Measurements from ENCODE around the gene BSN.
"Not testable (repeated sequence)": the region's sequence is repeated elsewhere in the genome, so short reads cannot be mapped to it uniquely, and the experiment has no call there.

Gene BSN

GRCh38 chr3:49673715-49674496, 119.6 kb downstream of the BSN start, which contains the start of gene APEH:
Gene APEH (plus strand): TSS chr3:49674351. CDS start chr3:49674402, 51 bp downstream.
- no peak for DNase-seq

- DNase-seq = no peak
These were observed 120.3 kb downstream of the BSN start for GRCh38 chr3:49674497-49674983.

DNA sequence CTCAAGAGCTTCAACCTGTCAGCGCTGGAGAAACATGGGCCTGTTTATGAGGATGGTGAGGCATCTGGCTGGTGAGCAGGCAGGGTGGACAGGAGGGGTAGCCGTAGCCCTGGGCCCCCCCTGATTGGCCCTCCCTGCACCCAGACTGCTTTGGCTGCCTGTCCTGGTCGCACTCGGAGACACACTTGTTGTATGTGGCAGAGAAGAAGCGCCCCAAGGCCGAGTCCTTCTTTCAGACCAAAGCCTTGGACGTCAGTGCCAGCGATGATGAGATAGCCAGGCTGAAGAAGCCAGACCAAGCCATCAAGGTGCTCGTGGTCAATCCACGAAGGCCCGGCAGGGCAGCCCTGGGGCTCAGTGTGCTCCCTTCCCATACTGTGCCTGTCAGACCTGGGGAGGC, 121.6 kb downstream of the BSN start:
- DNase-seq = no peak

GRCh38 chr3:49680493-49681231, 126.4 kb downstream of the BSN start:
- no peak for DNase-seq

DNA sequence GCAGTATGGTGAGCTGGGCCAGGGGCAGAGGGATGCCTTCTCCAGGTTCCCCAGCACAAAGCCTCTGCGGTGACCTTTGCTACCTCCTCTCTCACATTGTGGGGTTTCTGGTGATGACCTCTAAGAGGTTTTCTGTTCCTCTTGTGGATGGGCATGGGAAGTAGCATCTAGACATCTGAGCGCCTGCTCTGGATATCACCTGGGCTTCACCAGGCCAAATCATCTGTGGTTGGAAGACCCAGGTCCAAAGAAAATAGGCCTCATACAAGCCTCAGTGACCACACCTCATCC, 126.9 kb downstream of the BSN start:
- DNase-seq = no peak

DNA sequence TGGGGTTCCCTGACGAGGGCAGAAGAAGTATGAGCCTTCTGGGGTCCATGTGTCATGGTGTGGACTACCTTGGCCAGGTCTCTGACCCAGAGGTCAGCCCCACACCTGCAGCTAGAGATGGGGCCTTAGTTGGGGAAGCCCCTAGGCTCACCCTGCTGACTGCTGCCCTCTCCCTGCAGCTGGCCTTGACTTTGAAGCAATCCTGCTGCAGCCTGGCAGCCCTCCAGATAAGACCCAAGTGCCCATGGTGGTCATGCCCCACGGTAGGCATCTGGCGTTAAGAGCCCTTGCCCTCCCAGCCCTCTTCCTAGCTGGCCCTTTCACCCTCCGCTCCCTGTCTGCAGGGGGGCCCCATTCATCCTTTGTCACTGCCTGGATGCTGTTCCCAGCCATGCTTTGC, 127.3 kb downstream of the BSN start:
- no peak for DNase-seq

GRCh38 chr3:49683162-49683561, 128.9 kb downstream of the BSN start:
- DNase-seq = no peak

DNA sequence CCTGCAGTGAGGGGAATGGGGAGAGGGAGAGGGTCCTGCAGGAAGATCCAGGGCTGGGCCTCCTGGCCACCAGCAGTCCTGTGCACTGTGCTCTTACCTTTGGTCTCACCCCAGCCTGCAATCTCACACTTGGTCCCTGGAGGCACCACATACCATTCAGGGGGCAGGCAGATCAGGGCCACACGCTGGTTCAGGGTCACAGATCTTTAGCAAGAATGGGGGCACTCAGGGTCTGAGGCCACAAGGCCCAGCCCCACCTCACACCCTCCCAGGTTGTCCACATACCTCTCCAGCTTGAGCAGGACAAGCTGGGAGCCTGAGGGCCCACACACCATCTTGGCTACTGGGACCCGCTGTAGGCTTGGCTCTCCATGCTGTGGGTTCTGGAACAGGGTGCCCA, 130.2 kb downstream of the BSN start:
- not testable (repeated sequence) for DNase-seq

DNA sequence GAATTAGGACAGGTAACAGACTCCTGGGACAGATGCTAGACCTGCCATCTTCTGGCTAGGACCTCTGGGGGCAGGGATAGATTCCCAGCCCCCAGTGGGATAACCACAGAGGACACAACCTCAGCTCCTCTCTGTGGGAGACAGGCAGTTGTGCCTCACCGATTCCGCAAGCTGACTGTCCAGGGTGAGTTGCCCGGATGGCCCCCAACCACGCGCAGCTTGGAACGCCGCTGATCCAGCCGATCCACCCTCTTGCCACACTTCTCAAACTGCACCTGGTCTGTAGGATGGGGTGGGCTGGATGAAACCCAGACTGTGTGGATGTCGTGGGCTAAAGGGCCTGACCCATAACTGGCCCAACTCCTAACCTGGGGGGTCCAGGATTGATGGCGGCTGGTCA, 130.8 kb downstream of the BSN start:
- DNase-seq = not testable (repeated sequence)

GRCh38 chr3:49685846-49686245, 131.6 kb downstream of the BSN start:
- not testable (repeated sequence) for DNase-seq

DNA sequence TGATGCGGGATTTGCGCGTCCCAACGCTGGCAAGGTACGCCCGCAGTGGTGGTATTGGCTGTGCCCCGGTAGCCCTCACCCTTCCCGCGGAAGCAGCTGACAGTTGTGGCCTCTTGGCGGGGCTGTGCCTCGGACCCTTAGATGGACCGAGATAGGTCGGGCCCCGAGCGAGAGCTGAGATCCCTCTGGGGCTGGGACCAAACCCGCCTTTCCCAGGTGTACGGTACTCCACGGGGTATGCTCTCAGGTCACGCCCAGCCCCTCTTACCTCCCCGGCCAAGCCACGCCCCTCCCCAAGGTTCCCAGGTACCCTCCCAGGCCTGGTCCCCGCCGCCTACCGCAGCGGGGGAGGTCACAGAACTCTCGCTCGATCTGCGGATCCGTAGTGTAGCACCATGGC, 132.1 kb downstream of the BSN start:
- not testable (repeated sequence) for DNase-seq

DNA sequence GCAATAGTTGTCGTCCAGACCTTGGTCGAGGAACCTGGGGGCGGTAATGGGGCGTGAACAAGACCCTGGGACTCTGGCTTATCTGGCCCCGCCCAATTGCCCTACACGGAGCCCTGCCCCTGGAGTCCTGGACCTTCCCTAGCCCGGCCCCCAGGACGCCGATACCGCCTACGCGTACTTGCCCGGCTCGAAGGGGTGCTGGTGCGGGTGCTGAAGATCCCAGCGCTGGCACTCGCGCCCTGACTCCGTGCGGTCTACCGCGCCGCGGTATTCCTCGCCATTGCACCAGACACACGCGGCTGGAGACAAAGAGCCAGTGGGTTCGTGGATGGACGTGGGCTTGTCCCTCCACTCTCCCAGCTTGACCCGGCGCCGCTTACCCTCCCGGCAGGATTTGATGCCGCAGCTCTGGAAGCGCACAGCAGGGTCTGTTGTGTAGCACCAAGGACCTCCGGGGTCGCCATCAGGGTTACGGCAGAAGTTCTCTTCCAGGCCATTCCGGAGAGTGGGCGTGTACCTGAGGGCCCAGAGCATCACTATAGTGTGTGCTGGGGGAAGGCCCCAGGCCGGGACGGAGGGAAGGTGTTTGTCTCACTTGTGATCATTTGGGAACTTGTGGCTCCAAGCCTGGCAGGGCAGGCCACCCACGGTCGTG, 132.6 kb downstream of the BSN start:
- DNase-seq = not testable (repeated sequence)

- DNase-seq = not testable (repeated sequence)
These were observed 133.1 kb downstream of the BSN start for GRCh38 chr3:49687424-49687795.

DNA sequence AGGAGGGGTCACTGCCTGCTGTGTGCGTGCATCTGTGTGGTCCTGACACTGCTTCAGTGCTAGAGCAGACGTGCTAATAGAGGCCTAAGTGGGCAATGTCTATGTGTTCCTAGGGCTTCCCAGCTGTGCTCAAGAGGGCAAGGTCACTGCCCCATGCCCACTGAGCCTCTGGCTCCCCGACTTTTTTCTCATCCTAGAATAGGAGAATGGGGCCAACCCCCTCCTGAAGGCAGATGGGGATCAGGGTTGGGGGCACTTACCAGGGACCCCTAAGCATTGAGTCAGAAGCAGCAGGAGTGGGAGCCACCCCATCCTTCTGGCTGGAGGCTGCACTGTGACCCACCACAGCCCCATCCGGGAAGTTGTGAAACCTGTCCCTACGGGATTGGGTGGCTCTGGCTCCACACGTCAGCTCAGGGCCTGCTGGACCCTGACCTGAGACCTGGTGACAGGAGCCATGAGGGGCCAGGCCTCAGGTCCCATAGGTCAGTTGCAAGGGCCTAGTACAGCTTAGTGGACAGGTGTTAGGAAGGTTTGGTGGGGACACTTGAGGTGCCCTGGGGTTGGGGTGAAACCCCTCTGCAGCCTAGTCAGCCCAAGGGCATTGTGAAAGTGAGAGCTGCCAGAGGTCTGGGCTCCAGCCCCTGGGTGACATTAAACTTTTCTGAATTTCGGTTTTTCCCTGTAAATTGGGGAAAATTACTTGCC, 134.2 kb downstream of the BSN start:
- not testable (repeated sequence) for DNase-seq

- no peak for DNase-seq
These were observed 135.0 kb downstream of the BSN start, which contains the start of the genes MST1 and RNF123 for GRCh38 chr3:49689046-49689907. Gene MST1 (minus strand): TSS chr3:49689474. CDS start chr3:49688691, 783 bp downstream. Gene RNF123 (plus strand): TSS chr3:49689557. CDS start chr3:49691166, 1,609 bp downstream.

DNA sequence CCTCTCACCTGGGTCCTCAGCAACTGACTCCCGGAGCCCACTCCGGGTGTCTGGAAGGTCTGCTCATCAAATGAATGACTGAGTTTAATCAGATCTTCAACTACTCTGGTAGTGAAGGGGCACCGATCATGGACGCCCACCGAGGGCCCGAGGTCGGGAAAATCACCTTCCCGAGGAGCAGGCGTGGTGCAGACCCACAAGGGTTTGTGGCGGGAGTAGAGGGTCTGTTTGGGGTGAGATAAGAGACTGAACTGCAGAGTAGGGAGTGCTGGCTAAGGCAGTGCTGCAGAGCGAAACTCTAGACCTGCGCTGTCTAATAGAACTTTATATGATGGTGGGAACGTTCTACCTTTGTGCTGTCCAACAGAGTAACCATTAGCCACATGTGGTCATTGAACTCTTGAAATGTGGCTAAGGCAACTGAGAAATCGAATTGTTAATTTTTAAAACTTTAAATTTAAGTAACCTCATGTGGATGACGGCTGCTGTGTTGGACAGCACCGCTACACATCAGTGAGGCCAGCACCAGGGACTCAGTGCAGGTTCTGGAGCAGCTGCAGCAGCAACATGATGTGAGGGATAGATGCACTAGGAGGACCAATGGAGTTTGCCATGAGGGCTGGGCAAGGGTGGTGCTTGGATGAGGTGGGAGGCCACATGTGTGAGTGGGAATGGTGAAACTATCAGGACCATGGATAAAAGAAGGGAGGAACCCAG, 135.8 kb downstream of the BSN start:
- not testable (repeated sequence) for DNase-seq

GRCh38 chr3:49690856-49691255, 136.6 kb downstream of the BSN start:
- DNase-seq = not testable (repeated sequence)

DNA sequence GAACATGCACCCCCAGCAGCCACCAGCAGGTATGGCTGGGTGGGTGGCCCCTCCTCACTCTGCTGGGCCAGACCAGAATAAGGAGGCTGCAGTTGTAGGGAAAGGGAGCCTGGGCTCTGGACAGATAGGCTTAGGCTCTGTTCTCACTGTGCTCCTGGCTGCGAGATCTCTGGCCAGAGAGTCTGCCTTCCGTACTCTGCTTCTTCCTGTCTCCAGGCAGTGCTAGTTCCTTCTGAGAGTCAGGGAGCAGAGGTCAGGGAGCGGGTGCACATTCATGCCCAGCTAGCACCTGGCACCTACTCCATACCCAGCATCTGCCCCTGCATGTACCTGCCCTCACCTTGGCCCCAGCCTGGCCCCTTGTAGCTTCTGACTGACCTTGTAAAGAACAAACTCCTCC, 137.2 kb downstream of the BSN start:
- DNase-seq = not testable (repeated sequence)

DNA sequence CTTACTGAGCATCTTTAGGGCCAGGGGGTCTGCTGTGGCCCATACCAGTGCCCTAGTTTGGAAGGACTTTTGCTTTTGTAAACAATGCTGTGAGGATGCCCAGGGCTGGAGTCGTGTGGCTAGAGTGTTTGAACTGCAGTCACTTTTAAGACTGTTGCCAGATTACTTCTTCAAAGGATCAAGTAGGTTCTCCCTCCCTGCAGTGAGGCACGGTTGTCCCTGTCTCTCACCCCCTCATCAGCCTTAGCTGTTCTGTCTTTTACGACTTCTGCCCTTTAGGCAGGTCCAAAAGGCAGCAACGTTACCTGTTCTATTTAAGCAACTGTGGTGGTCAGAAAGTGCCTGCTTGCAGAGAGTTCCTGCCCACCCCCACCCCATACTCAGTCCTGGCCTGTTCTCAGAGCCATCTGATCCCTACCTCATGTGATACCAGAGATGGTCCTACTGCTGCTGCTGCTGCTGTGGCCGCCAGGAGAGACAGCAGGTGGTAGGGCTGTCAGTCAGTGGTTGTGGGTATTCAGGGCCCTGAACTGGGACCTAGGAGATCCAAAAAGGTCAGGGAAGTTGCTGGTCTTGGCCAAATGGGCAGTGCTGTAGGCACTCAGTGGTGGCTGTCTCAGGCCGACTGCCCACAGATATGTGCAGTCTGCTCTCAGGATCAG, 140.3 kb downstream of the BSN start:
- not testable (repeated sequence) for DNase-seq

- not testable (repeated sequence) for DNase-seq
These were observed 141.2 kb downstream of the BSN start for GRCh38 chr3:49695350-49696015.

Measured in T1000 (cell line).